ENCODE results near the gene STMP1. TPM values are rescaled to one million over a fixed set of nuclear protein-coding genes. Genes with fewer than 3 reads are reported as not detected.

Gene STMP1
- total and polyA plus RNA-seq, 2 of the 4 experiments (the other 2 are of a cell fraction): 6.1 to 28.3 TPM

DNA sequence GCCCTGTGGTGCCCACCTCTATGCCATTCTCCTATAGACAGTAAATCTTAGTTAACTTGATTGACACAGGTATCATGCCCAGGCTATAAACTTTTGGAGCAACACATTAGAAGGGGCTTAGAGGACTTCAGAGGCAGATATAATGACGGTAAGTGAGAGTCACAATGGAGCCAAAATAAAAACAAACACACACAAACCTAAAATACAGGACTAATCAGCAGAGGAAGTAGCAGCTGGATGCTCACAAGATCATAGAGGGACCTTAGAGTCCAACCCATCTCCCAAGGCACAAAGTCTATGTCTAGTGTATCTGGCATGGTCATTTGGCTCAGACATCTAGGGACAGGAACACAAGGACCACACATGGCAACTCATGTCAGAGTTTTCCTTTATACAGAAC is 53.4 kb downstream of the STMP1 start (continued):
- TF ChIP-seq SMC3 (IDR thresholded peaks at IDR 0.05; ENCODE audit: low read depth, low read length): no peak
- TF ChIP-seq BHLHE40 (IDR thresholded peaks at IDR 0.05; ENCODE audit: low read depth, low read length): no peak

DNA sequence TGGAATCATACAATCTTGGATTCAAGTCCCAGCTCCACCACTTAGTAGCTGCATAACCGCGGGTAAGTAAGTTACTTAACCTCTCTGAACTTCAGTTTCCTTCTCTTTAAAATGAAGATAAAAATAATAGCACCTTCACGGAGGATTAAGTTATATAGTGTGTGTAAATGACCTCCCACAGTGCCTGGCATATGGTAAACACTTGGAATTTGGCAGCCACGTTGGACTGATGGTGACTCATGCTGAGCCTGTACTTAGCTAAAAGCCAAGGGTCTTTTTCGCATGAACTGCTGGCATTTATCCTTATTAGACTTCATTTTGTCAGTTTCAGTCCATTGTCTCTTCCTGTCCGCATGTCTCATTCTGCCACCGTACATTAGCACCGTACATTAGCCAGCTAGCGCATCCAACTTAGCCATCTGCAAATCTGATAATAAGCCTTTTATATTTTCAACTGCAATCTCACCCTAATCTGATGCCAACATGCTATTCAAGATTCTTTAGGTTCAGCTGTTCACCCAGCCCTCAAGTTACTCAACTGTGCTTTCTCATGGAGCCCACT is 54.4 kb downstream of the STMP1 start:
- no peak overlapping the region for H2AK9ac ChIP-seq (replicated peaks; ENCODE audit: low read depth, low read length, poor library complexity)
- H3K4me1 ChIP-seq (ENCODE audit: control insufficient read depth, insufficient read depth, low read length): peaks cover 15% of the 10 kb centered on the region
- H3K18ac ChIP-seq (ENCODE audit: low read depth, low read length): no peak overlapping the region
- ATAC-seq (ENCODE audit: low read depth) (peak; percentile 48; the same call in 1 of the 2 replicates), DNase-seq (peak; percentile 88)
- TF ChIP-seq, protein P1, sequence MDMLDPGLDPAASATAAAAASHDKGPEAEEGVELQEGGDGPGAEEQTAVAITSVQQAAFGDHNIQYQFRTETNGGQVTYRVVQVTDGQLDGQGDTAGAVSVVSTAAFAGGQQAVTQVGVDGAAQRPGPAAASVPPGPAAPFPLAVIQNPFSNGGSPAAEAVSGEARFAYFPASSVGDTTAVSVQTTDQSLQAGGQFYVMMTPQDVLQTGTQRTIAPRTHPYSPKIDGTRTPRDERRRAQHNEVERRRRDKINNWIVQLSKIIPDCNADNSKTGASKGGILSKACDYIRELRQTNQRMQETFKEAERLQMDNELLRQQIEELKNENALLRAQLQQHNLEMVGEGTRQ (IDR thresholded peaks at IDR 0.05; ENCODE audit: low read depth, low read length): no peak
- peak; percentile 15; the same call in 1 of the 2 replicates for TF ChIP-seq BHLHE40 (IDR thresholded peaks at IDR 0.05; ENCODE audit: low read depth, low read length)
- peak; percentile 4; the same call in 1 of the 2 replicates for TF ChIP-seq SMC3 (IDR thresholded peaks at IDR 0.05; ENCODE audit: low read depth, low read length)
- TF ChIP-seq FOS (IDR thresholded peaks at IDR 0.05; ENCODE audit: low read depth, low read length): peak; percentile 78
- H2AK5ac ChIP-seq (ENCODE audit: low read depth, low read length): peak overlapping the region; percentile 20; the same call in 1 of the 2 replicates
- no TSS peak for BruUV-seq (replicated peaks)
- H3K14ac ChIP-seq (replicated peaks; ENCODE audit: low read depth, low read length): 0 out of 2 replicates have a peak overlapping the region, but pooled peaks have one; percentile 48
- WGBS, 2 experiments (ENCODE audit: extremely low coverage in 2 of 2, insufficient read length in 1 of 2): 29% methylated on average over 6 of the region's 9 CpGs; no CpG with 5 or more reads in 1 of the 2 experiments
- no peak overlapping the region for H4K91ac ChIP-seq (ENCODE audit: insufficient read depth, low read depth, low read length)
- H4K5ac ChIP-seq (ENCODE audit: low read depth, low read length): no peak overlapping the region
- intact Hi-C loops (cut with micrococcal nuclease) (no loop called here), dilution Hi-C loops (cut with HindIII; ENCODE audit: low sequenced_read_pairs, unreplicated experiment) (no loop called here), in situ Hi-C loops (cut with MboI; ENCODE audit: low sequenced_read_pairs) (no loop called here)
- no peaks in the 10 kb centered on the region for H3K36me3 ChIP-seq (ENCODE audit: control insufficient read depth, insufficient read depth, low read length)
- H3K9me1 ChIP-seq (ENCODE audit: insufficient read depth, low read length): peaks cover 12% of the 10 kb centered on the region
- no peaks in the 10 kb centered on the region for H3K27me3 ChIP-seq (ENCODE audit: control insufficient read depth, insufficient read depth, low read length)
- H3K4me2 ChIP-seq (ENCODE audit: low read depth, low read length): no peak overlapping the region
- peak overlapping the region in 1 of 2 experiments; percentile 79; a peak in 1 of 4 replicates for H4K8ac ChIP-seq (ENCODE audit: low read depth in 2 of 2, low read length in 2 of 2)
- H3K23ac ChIP-seq (ENCODE audit: low read depth, low read length): peak overlapping the region; percentile 45; the same call in 1 of the 2 replicates
- CTCF ChIA-PET: interaction anchor here (0.6 to 0.8 kb wide), 3 partner anchors 11 to 29 kb away, joined by 3 to 5 read pairs (median 3); no protein-coding TSS in a partner anchor
- H3K9me3 ChIP-seq (ENCODE audit: control insufficient read depth, insufficient read depth, low read length): no peaks in the 10 kb centered on the region
- H3K9ac ChIP-seq (ENCODE audit: low read depth, low read length): no peak overlapping the region
- no peak overlapping the region for H3K27ac ChIP-seq (ENCODE audit: insufficient read depth, low read length)
- H2BK15ac ChIP-seq (ENCODE audit: low read depth, low read length): no peak overlapping the region
- H2BK120ac ChIP-seq (ENCODE audit: low read depth, low read length): peak overlapping the region; percentile 68
- peak overlapping the region; percentile 9 for H2AFZ ChIP-seq (replicated peaks; ENCODE audit: low read length, poor library complexity)
- H4K20me1 ChIP-seq (ENCODE audit: insufficient read depth, low read length): no peaks in the 10 kb centered on the region
- H3K4ac ChIP-seq (ENCODE audit: low read depth, low read length): peak overlapping the region; percentile 58
- 0 out of 2 replicates have a peak overlapping the region, but pooled peaks have one; percentile 20 for H2BK20ac ChIP-seq (ENCODE audit: low read depth, low read length)
- POLR2A ChIA-PET (ENCODE audit: unreplicated experiment): no interaction called here
- H2BK5ac ChIP-seq (ENCODE audit: low read depth, low read length, poor library complexity, severe bottlenecking): no peak overlapping the region
- H3K4me3 ChIP-seq (ENCODE audit: insufficient read depth, low read depth, low read length): no peak overlapping the region
- peaks cover 0 to 8% of the 10 kb centered on the region in 2 experiments; a peak in 2 of 4 replicates for H3K79me1 ChIP-seq (ENCODE audit: low read depth in 1 of 2, low read length in 2 of 2)
- no peak overlapping the region for H3K56ac ChIP-seq (ENCODE audit: extremely low read depth, insufficient read depth, low read length)

Measured in IMR-90 (cell line).